Endothelial cell of umbilical vein (primary cell): Measurements from ENCODE around the gene PRPF40B. TPM values are rescaled to one million over a fixed set of nuclear protein-coding genes. Genes with fewer than 3 reads are reported as not detected.

Source experiments
- BruUV-seq: library from RNA; stranded (reverse); fragments of 400-500 nt; replicated peaks from 2 replicates; lab custom pipeline; 2021; lab: Mats Ljungman, UMichigan
- CTCF ChIA-PET: fragments of 300-600, 350-600 bp; sonication (Branson Sonifier 250); formaldehyde crosslinking; loops from one replicate; lab custom pipeline; 2021; ENCODE audit warnings: antibody characterized with exemption, inconsistent platforms; lab: Charles Lee
- POLR2A ChIA-PET: fragments of 300-600, 350-600 bp; sonication (Branson Sonifier 250); formaldehyde crosslinking; loops from one replicate; lab custom pipeline; 2021; ENCODE audit warnings: antibody characterized with exemption, inconsistent platforms; lab: Charles Lee
- DNase-seq: peaks from one replicate; pipeline ENCODE4 v3.0.0-alpha.2; 2011; ENCODE audit warnings: low read depth, low spot score
- FAIRE-seq: peaks from 2 replicates; lab custom pipeline; 2011; peaks lifted over from hg19 to GRCh38; lab: Jason Lieb, UNC
- H2AFZ ChIP-seq: 2 replicates; pipeline ENCODE4 v1.6.0; 2012; ENCODE audit warnings: low read depth, low read length, control low read depth, inconsistent platforms
- H3K27ac ChIP-seq: 2 replicates; pipeline ENCODE4 v1.5.1; 2011; ENCODE audit warnings: low read depth, mild to moderate bottlenecking, control low read depth, low read length, moderate library complexity; ENCODE audit not compliant: insufficient read depth
- H3K27me3 ChIP-seq, 2 experiments: 2 replicates each; pipeline versions ENCODE4 v1.6.0 to v1.6.1; 2011; ENCODE audit warnings: low read length in 2 of 2, mixed read lengths in 1 of 2; ENCODE audit not compliant: control insufficient read depth in 2 of 2, insufficient read depth in 2 of 2
- H3K36me3 ChIP-seq, 2 experiments: 2 replicates in 1 of 2; 3 replicates in 1 of 2; pipeline ENCODE4 v1.5.1; 2011; ENCODE audit warnings: low read length in 2 of 2, mild to moderate bottlenecking in 1 of 2, moderate library complexity in 1 of 2; ENCODE audit not compliant: control insufficient read depth in 2 of 2, insufficient read depth in 2 of 2; ENCODE audit errors: extremely low read depth in 1 of 2
- H3K4me1 ChIP-seq: 3 replicates; pipeline ENCODE4 v1.5.1; 2011; ENCODE audit warnings: mild to moderate bottlenecking, low read length; ENCODE audit not compliant: control insufficient read depth, insufficient read depth; ENCODE audit errors: extremely low read depth
- H3K4me2 ChIP-seq: 2 replicates; pipeline ENCODE4 v1.6.1; 2011; ENCODE audit warnings: low read length, control low read depth, mixed read lengths; ENCODE audit not compliant: insufficient read depth
- H3K4me3 ChIP-seq, 3 experiments: fragments of 200-600 bp in 1 of 3; sonication (generic), shearing (Covaris generic) in 1 of 3; replicated peaks in 1 of 3; 2 replicates each; pipeline ENCODE4 v1.5.1; 2011 to 2016; ENCODE audit warnings: control low read depth in 3 of 3, low read length in 3 of 3, mild to moderate bottlenecking in 2 of 3, inconsistent platforms in 1 of 3, low read depth in 1 of 3, moderate library complexity in 1 of 3; ENCODE audit not compliant: insufficient read depth in 1 of 3
- H3K79me2 ChIP-seq: 2 replicates; pipeline ENCODE4 v1.6.0; 2012; ENCODE audit warnings: low read length, inconsistent platforms; ENCODE audit not compliant: control insufficient read depth, insufficient read depth
- H3K9ac ChIP-seq: replicated peaks from 2 replicates; pipeline ENCODE3; 2011; ENCODE audit warnings: low read length, control low read depth; ENCODE audit not compliant: insufficient read depth; ENCODE audit errors: extremely low read depth
- H3K9me1 ChIP-seq: replicated peaks from 3 replicates; pipeline ENCODE4 v1.6.0; 2011; ENCODE audit warnings: mild to moderate bottlenecking, low read length; ENCODE audit not compliant: control insufficient read depth, insufficient read depth; ENCODE audit errors: extremely low read depth
- H3K9me3 ChIP-seq: replicated peaks from 2 replicates; pipeline ENCODE4 v1.5.1; 2012; ENCODE audit warnings: low read length, inconsistent platforms; ENCODE audit not compliant: control insufficient read depth, insufficient read depth
- H4K20me1 ChIP-seq: replicated peaks from 2 replicates; pipeline ENCODE3; 2011; ENCODE audit warnings: mild to moderate bottlenecking, low read length; ENCODE audit not compliant: control insufficient read depth, insufficient read depth; ENCODE audit errors: extremely low read depth
- CTCF ChIP-seq, 2 donors: IDR thresholded peaks; 1 replicate in 1 of 2; 2 replicates in 1 of 2; pipeline ENCODE4 v1.5.1; 2011; ENCODE audit warnings: low read length in 2 of 2, mild to moderate bottlenecking in 2 of 2, moderate library complexity in 2 of 2, control low read depth in 1 of 2, inconsistent platforms in 1 of 2, low read depth in 1 of 2; ENCODE audit not compliant: insufficient read depth in 1 of 2; ENCODE audit errors: extremely low read depth in 1 of 2
- EZH2 ChIP-seq: IDR thresholded peaks from 2 replicates; pipeline ENCODE4 v1.6.1; 2012; ENCODE audit warnings: borderline replicate concordance, low read depth, mild to moderate bottlenecking, moderate library complexity, low read length, inconsistent platforms; ENCODE audit not compliant: severe bottlenecking
- FOS ChIP-seq: IDR thresholded peaks from 2 replicates; pipeline ENCODE4 v1.6.1; 2011; ENCODE audit warnings: mild to moderate bottlenecking, low read length, moderate library complexity, borderline replicate concordance; ENCODE audit not compliant: insufficient read depth
- GATA2 ChIP-seq: IDR thresholded peaks from 2 replicates; pipeline ENCODE4 v1.7.0; 2011; ENCODE audit warnings: low read depth, mild to moderate bottlenecking, moderate library complexity, mixed read lengths, low read length; ENCODE audit not compliant: insufficient read length, insufficient read depth
- JUN ChIP-seq: IDR thresholded peaks from 2 replicates; pipeline ENCODE4 v1.6.1; 2011; ENCODE audit warnings: borderline replicate concordance, low read depth; ENCODE audit not compliant: insufficient read length, insufficient read depth
- MAX ChIP-seq: IDR thresholded peaks from 2 replicates; pipeline ENCODE4 v1.6.1; 2011; ENCODE audit not compliant: insufficient read depth, insufficient read length
- MYC ChIP-seq: IDR thresholded peaks from one replicate; pipeline ENCODE4 v1.6.1; 2011; ENCODE audit warnings: mild to moderate bottlenecking, low read depth, low read length
- POLR2A ChIP-seq: IDR thresholded peaks from 2 replicates; pipeline ENCODE4 v1.6.1; 2012; ENCODE audit warnings: low read depth, mild to moderate bottlenecking, control low read depth, low read length
- POLR2AphosphoS5 ChIP-seq: IDR thresholded peaks from 2 replicates; pipeline ENCODE4 v1.6.1; 2012; ENCODE audit warnings: low read depth, mild to moderate bottlenecking, control low read depth, low read length, moderate library complexity; ENCODE audit not compliant: insufficient read depth
- dilution Hi-C: fragments of 300-500 bp; cut with MboI; formaldehyde crosslinking; loops from one replicate; pipeline ENCODE4 v1.15.0; 2019; ENCODE audit warnings: low sequenced_read_pairs; ENCODE audit not compliant: extremely low pct_ligation_motif_present
- intact Hi-C: fragments of 100-400 bp; cut with micrococcal nuclease; formaldehyde crosslinking; loops from one replicate; pipeline ENCODE4 v1.10.0; 2022
- polyA plus RNA-seq, 4 experiments: library from polyadenylated mRNA; depleted of rRNA in 3 of 4; stranded (reverse) in 3 of 4; unstranded in 1 of 4; fragments of >200 nt; gene quantifications; 2 replicates each; pipeline versions ENCODE4 v1.2.1 to v1.2.3, GENCODE V29; 2011 to 2012; ENCODE audit warnings: missing spikeins in 1 of 4
- total RNA-seq: library from RNA; stranded (reverse); gene quantifications from 2 replicates; pipeline ENCODE4 v1.2.3, GENCODE V29; 2021

Gene PRPF40B
- total and polyA plus RNA-seq, 2 donors (not counting 3 experiments of a cell fraction or from before 2014, with no cell fraction given) = 5.4 to 9.9 TPM

GRCh38 chr12:49645146-49646039 is 22.0 kb downstream of the PRPF40B start:
- CTCF ChIA-PET = interaction anchor here (0.6 to 6.8 kb wide), 17 partner anchors 9 to 194 kb away, joined by 3 to 93 read pairs (median 4); partner anchors contain the start of gene FMNL3
- no peaks in the 10 kb centered on the region for H3K27me3 ChIP-seq
- FAIRE-seq = no peak
- no peaks in the 10 kb centered on the region for H3K9me3 ChIP-seq
- no peak overlapping the region for H3K27ac ChIP-seq
- dilution Hi-C loops = no loop called here
- H3K79me2 ChIP-seq = no peaks in the 10 kb centered on the region
- H3K4me2 ChIP-seq = no peak overlapping the region
- peaks cover 30 to 54% of the 10 kb centered on the region in 2 experiments for H3K36me3 ChIP-seq
- no peak overlapping the region for H3K9ac ChIP-seq
- BruUV-seq = TSS peak; percentile 12
- no peaks in the 10 kb centered on the region for H4K20me1 ChIP-seq
- no peak overlapping the region for H2AFZ ChIP-seq
- intact Hi-C loops = loop anchor here (2.0 kb wide), 1 partner anchor 117 kb away; no protein-coding TSS in a partner anchor
- POLR2A ChIA-PET = interaction anchor here (0.6 kb wide), 1 partner anchor 597 kb away, joined by 3 read pairs; no protein-coding TSS in a partner anchor
- peaks cover 31% of the 10 kb centered on the region for H3K4me1 ChIP-seq
- TF ChIP-seq MAX (no peak), CTCF (IDR thresholded peaks at IDR 0.05; ENCODE audit: extremely low read depth in 1 of 2, insufficient read depth in 1 of 2, low read depth in 1 of 2, low read length in 2 of 2) (no peak), EZH2 (no peak), JUN (no peak), FOS (no peak), POLR2A (no peak), POLR2AphosphoS5 (no peak), MYC (no peak), GATA2 (no peak)
- H3K9me1 ChIP-seq = no peaks in the 10 kb centered on the region
- DNase-seq = no peak
- H3K4me3 ChIP-seq = no peak overlapping the region
